Measurements from ENCODE around the gene MED27. TPM values are rescaled to one million over a fixed set of nuclear protein-coding genes. Genes with fewer than 3 reads are reported as not detected.
A peak's percentile ranks its signal among the peaks of the same experiment; 100 is the strongest.

The MED27 gene
- total RNA-seq, 2 donors from 2014 or later, result 29.8 to 37.0 TPM

DNA sequence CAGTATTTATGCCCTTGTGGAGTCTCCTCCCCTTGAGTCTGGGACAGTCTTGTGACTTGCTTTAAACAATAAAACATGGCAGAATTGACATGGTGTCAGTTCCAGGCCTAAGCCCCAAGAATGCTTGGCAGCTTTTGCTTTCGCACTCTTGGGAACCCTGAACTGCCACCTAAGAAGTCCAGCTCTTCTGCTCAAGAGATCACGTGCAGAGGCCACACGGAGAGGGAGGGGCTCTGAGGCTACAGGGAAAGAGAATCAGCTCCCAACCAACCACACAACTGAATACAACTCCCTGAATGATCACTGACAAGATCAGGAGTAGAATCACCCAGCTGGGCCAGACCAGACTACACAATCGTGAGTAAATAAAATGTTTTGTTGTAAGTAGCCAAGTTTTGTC is 97.6 kb downstream of the MED27 start:
- TF ChIP-seq, protein P1, sequence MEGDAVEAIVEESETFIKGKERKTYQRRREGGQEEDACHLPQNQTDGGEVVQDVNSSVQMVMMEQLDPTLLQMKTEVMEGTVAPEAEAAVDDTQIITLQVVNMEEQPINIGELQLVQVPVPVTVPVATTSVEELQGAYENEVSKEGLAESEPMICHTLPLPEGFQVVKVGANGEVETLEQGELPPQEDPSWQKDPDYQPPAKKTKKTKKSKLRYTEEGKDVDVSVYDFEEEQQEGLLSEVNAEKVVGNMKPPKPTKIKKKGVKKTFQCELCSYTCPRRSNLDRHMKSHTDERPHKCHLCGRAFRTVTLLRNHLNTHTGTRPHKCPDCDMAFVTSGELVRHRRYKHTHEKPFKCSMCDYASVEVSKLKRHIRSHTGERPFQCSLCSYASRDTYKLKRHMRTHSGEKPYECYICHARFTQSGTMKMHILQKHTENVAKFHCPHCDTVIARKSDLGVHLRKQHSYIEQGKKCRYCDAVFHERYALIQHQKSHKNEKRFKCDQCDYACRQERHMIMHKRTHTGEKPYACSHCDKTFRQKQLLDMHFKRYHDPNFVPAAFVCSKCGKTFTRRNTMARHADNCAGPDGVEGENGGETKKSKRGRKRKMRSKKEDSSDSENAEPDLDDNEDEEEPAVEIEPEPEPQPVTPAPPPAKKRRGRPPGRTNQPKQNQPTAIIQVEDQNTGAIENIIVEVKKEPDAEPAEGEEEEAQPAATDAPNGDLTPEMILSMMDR (conservative IDR thresholded peaks at IDR 0.05), result no peak
- DNase-seq, result no peak
- no peak overlapping the region for H3K4me3 ChIP-seq (ENCODE audit: low read length)
- Mint-ChIP-seq H3K27ac (no peak overlapping the region), H3K36me3 (ENCODE audit: low read depth) (no peaks in the 10 kb centered on the region), H3K27me3 (ENCODE audit: insufficient read depth) (no peaks in the 10 kb centered on the region), H3K9me3 (no peaks in the 10 kb centered on the region), H3K4me3 (no peak overlapping the region), H3K4me1 (peaks cover 11% of the 10 kb centered on the region)
- H3K36me3 ChIP-seq (ENCODE audit: control insufficient read depth, insufficient read depth, low read length), result no peaks in the 10 kb centered on the region
- WGBS, 2 experiments (ENCODE audit: insufficient coverage in 1 of 2, insufficient read length in 1 of 2), result 95 to 100% methylated on average over 1 to 4 of the region's 4 CpGs
- peaks cover 8% of the 10 kb centered on the region for H3K4me1 ChIP-seq (ENCODE audit: control insufficient read depth, insufficient read depth, low read length)
- no peaks in the 10 kb centered on the region for H3K9me3 ChIP-seq (ENCODE audit: control insufficient read depth, low read length)
- H3K9ac ChIP-seq (ENCODE audit: extremely low read depth, low read length, poor library complexity, severe bottlenecking), result no peak overlapping the region
- no peak overlapping the region for H3K27ac ChIP-seq (ENCODE audit: low read depth, low read length)
- no peaks in the 10 kb centered on the region for H3K27me3 ChIP-seq (ENCODE audit: control insufficient read depth, insufficient read depth, low read length, poor library complexity, severe bottlenecking)

DNA sequence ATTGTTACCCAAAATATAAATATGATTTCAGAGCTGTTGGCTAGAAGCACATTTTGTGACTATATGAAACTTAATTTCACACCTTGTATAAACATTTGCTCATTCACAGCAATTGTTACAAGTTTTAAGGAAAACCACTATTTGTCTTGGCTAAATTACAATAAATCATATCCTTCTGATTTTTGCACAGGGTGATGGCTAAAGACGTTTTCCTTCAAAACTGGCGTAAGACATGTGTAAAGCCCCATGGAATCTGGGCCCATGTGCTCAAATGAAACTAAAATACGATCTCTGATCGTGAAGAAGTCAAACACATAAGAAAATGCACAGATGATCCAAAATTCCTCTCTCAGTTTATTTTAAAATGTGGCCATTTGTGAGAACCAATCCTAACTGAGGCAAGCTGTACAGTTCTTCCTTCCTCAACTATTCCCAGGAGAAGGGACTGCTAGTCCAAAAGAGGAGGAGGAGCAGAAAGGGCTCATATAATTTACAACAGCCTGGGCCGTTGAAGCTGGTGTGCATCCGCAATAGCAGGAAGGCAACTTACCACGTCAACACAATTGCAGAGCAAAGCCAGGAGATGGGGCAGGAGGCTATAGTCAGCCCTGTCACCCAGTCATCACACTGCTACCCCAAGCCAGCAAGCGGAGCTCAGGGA is 98.4 kb downstream of the MED27 start:
- H3K4me1 ChIP-seq (ENCODE audit: control insufficient read depth, insufficient read depth, low read length), result peaks cover 16% of the 10 kb centered on the region
- no peaks in the 10 kb centered on the region for H3K36me3 ChIP-seq (ENCODE audit: control insufficient read depth, insufficient read depth, low read length)
- WGBS, 2 experiments (ENCODE audit: insufficient coverage in 1 of 2, insufficient read length in 1 of 2), result 83 to 89% methylated on average over 7 to 8 of the region's 8 CpGs
- Mint-ChIP-seq H3K27me3 (ENCODE audit: insufficient read depth) (no peaks in the 10 kb centered on the region), H3K9me3 (no peaks in the 10 kb centered on the region), H3K27ac (no peak overlapping the region), H3K4me1 (peaks cover 17% of the 10 kb centered on the region), H3K36me3 (ENCODE audit: low read depth) (no peaks in the 10 kb centered on the region), H3K4me3 (no peak overlapping the region)
- no peaks in the 10 kb centered on the region for H3K9me3 ChIP-seq (ENCODE audit: control insufficient read depth, low read length)
- H3K27me3 ChIP-seq (ENCODE audit: control insufficient read depth, insufficient read depth, low read length, poor library complexity, severe bottlenecking), result no peaks in the 10 kb centered on the region
- H3K4me3 ChIP-seq (ENCODE audit: low read length), result no peak overlapping the region
- TF ChIP-seq, protein P1 (conservative IDR thresholded peaks at IDR 0.05), result peak; percentile 37
- H3K27ac ChIP-seq (ENCODE audit: low read depth, low read length), result no peak overlapping the region
- H3K9ac ChIP-seq (ENCODE audit: extremely low read depth, low read length, poor library complexity, severe bottlenecking), result no peak overlapping the region
- DNase-seq, result no peak

DNA sequence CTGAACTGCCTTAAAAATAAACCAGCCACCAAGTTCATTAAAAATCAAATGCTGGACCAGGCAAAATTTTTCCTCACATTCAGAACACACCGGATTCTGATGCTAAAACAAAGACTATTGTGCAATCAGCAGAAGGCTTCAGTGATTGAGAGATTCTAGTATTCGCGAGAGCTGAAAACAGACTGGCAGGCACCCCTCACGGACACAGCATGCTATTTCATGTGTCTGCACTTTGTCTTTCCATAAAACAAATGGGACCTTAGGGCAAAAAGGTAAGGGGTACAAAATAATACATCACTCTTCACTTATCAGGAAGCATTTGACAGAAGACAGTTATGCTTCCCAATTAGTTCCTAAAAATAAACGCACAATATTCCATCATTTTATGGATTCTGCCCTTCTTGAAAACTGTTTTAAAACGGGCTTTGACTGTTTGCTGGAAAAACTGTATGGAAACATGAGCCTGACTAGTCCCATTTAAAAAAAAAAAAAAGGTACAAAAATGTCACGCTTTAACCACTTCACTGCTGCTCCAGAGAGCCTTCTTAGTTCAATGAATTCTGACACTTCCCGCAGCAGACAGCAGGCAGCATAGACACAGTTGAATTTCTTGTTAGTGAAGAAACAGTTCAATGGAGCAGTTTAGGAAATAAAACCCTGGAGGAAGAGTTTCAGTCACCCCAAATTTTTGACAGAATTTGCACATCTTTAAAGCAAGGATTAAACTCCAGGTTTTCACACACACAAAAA is 99.2 kb downstream of the MED27 start:
- Histone ChIP-seq H3K9me3 (ENCODE audit: control insufficient read depth, low read length) (no peaks in the 10 kb centered on the region), H3K36me3 (ENCODE audit: control insufficient read depth, insufficient read depth, low read length) (no peaks in the 10 kb centered on the region), H3K4me3 (ENCODE audit: low read length) (no peak overlapping the region), H3K27me3 (ENCODE audit: control insufficient read depth, insufficient read depth, low read length, poor library complexity, severe bottlenecking) (no peaks in the 10 kb centered on the region), H3K27ac (ENCODE audit: low read depth, low read length) (no peak overlapping the region), H3K4me1 (ENCODE audit: control insufficient read depth, insufficient read depth, low read length) (peaks cover 18% of the 10 kb centered on the region), H3K9ac (ENCODE audit: extremely low read depth, low read length, poor library complexity, severe bottlenecking) (no peak overlapping the region)
- Mint-ChIP-seq H3K27me3 (ENCODE audit: insufficient read depth) (no peaks in the 10 kb centered on the region), H3K4me3 (no peak overlapping the region), H3K9me3 (no peaks in the 10 kb centered on the region), H3K36me3 (ENCODE audit: low read depth) (no peaks in the 10 kb centered on the region), H3K27ac (no peak overlapping the region), H3K4me1 (peaks cover 22% of the 10 kb centered on the region)
- DNase-seq, result no peak
- 87 to 90% methylated on average over 6 to 8 of the region's 8 CpGs for WGBS, 2 experiments (ENCODE audit: insufficient coverage in 1 of 2, insufficient read length in 1 of 2)
- TF ChIP-seq, protein P1 (conservative IDR thresholded peaks at IDR 0.05), result no peak

Measured in endodermal cell (in vitro differentiated cells).